Activated T-cell treated with anti-CD3 and anti-CD28 coated beads, Interleukin-2, amount 50 U/mL, for 1 hour (primary cell): ENCODE data around the gene TEAD4.
"Not testable (repeated sequence)": the region's sequence is repeated elsewhere in the genome, so short reads cannot be mapped to it uniquely, and the experiment has no call there.

Experiments
- DNase-seq: peaks from one replicate; pipeline ENCODE4 v3.0.0-alpha.2; 2020

TEAD4 gene

DNA sequence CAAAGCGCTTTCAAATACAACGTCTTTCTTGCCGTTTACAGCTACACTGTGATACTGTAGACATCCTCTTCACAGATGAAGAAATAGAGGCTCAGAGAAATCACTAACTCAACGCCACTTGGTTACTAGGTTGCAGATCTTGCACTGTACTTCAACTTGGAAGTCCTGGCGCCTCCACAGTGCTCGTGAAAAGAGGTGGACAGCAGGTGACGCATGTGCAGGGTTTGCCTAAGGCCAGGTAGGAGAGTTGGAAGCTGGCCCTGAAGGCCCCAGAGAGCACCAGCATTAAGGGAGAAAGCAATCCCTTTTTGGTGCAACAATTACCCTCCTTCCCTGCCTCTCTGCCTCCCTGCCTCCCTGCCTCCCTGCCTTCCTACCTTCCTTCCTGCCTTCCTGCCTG is 95.2 kb downstream of the TEAD4 start:
- no peak for DNase-seq

DNA sequence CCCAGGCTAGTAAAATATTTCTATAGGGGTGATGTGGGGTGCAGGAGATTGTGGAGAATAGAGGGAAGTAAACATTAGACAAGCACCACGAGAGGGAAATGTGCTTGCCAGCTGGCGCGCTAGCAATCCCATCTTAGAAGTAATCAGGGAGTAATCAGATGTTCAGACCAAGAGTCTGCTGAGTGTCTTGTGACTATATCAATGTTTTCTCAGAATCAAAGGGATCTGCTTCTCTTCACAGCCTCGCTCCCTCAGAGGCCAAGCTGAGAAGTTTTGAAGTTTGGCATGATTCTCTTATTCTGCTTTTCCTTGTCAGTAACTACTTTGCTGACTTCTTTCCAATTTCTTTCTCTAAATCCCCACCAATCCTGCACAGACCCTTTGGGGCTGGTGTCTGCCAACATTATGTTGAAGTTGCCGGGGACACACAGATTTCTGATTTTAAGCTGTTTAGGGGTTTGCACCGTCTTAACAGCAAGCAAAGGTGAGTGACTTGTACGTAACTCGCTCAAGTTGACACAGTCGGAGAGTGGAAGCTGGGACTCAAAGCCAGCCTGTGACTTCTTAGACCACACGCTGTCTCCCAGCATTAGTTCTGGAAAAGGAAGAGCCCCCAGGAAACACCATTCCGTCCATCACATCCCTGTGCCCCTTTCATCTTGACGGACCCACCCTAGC is 96.0 kb downstream of the TEAD4 start:
- DNase-seq, result no peak

DNA sequence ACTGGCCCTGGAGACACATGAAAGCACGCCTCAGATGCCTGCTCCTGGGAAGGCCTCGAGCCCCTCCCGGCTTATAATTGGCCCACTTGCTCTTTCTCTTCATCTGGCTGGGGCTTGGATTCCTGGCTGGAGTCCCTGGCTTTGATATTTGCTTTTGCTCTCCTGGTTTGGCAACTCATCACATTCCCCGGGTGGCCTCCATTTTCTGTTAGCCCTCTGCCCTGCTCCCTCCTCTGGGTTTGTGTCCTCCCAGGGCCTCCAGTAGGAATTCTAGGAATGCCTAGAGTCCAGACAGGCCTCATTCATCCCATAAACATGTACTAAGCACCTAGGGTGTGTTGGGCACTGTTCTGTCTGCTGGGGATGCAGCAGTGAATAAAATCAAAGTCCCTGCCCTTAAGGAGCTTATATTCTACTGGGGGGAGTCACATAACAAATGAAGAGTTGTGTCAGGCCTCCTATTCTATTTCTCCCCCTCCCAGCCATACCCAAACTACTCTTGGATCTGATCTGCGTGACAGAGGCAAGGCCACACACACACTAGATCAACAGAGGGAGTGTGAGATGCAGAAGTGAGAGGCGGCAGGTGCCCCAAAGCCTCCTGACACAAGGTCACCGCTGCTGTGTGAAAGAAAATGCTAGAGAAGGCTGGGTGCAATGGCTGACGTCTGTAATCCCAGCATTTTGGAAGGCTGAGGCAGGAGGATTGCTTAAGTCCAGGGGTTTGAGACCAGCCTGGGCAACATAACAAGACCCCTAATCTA is 96.7 kb downstream of the TEAD4 start:
- no peak for DNase-seq

DNA sequence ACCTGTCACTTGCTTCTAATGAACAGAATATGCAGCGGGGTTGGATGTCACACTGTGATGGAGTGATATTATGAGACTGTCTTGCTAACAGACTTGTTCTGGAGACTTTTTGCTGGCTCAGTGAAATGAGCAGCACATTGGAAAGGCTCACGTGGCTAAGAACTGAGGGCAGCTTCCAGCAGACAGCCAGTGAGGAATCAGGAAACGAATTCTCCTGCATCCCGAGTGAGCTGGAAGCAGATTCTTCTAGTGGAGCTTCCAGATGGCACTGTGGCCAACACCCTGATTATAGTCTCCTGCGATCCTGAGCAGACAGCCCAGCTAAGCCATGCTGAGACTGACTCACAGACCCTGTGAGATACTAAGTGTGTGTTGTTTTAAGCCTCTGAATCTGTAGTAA is 101.9 kb downstream of the TEAD4 start:
- no peak for DNase-seq

DNA sequence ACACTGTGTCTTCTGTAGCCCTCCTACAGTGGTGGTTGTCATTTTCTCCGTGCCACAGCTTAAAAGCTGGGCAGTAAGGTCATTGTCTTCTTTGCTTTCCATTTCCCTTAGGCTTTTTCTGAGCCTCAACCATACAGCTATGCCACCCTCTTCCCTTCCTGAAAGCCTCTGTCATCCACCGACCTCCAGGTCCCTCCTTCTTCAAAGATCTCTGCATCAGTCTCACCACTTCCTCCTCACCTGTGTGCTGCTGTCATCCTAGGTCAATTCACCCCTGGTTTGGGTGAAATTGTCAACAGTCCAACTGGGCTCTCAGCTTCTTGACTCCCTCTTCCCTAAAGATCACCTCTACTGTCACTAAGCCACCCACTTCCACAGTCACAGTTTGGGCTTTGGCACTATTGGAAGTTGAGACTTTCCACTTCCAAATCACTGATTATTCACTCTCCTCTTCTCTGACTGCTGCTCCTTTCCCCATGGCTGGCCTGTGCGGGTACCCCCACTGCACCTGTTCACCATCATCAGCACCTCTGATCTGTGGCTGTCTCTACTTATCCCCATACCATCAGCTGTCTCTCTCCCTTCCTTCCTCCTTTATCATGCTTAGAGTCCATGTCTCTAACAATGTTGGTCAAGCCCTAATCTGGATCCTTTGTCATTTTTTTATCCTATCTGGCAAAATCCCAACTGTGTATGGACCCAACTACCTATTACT is 102.5 kb downstream of the TEAD4 start:
- no peak for DNase-seq

DNA sequence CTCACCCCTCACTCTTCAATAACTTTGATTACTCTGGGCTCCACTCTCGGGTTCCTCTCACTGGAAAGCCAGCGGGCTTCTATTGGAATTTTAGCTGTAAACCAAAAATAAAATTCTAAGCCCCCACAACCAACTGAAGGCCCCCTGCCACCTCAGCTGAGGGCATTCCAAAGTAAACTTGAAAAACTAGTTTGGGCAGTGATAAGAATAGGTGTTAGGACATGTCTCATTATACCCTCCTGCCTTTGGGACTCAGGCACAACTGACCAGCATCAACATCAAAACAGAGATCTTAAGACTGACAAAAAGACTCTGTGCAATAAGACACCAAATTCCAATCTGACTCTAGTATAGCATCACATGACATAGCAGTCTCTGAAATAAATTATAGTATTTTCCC is 106.1 kb downstream of the TEAD4 start:
- DNase-seq, result no peak

DNA sequence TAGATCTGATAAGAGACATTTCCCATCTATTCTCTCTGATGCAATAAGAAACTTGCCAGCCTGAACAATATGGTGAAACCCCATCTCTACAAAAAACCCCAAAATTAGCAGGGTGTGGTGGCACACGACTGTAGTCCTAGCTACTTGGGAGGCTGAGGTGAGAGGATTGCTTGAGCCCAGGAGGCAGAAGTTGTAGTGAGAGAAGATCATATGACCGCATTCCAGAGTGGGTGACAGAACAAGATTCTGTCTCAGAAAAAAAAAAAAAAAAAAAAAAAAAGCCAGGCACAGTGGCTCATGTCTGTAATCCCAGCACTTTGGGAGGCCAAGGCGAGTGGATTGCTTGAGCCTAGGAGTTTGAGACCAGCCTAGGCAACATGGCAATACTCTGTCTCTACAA is 106.6 kb downstream of the TEAD4 start:
- not testable (repeated sequence) for DNase-seq

DNA sequence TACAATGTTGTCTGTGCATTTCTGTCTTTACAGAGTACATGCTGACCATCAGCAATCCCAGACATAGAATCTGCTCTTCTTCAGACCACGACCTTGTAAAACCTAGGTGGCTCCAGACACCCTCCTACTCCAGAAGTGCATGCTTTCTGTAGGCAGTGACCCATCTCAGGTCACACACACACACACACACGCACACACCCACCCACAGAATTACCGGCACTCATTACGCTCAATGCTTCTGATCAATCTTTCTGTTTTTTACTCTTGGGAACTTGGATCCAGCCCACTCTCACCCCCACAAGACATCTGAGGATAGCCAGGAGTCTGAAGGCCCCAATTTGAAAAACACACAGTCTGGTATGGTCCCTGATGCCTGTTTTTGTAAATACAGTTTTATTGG is 110.5 kb downstream of the TEAD4 start:
- DNase-seq, result no peak

DNA sequence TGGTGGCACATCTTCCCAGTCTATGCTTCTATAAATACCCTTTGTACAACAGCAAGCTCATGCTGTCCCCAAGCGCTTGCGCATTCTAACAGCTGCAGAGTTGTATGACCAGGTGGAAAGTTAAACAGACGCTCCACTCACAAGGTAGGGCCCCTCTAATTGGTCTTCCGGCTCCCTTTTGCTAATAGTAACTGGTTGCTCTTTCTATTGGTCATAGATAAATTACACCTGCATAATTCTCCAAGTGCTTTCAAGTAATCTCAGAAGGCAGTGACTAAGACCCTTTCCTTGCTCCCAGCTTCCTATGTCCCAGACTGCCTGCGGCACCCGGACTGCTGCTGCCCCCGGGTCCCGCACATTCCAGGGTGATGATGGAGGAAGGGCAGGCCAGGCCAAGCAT is 111.9 kb downstream of the TEAD4 start:
- no peak for DNase-seq

DNA sequence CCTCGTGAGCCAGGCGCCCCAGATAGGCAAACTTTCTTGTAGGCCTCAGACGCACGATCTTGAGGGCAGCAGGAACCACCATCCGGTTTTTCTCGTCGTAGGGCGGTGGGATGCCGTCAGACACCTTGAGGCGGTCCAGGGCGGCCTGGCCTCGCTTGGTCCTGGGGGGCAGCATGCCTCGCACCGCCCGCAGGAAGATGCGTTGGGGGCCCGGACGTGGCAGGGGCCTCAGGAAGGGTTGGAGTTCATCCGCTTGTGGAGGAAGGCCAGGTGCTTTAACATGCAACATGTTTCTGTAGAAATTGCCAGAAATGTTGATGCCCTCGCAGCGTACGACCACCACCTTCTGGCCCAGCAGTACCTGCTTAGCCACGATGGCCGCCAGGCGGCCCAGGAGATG is 112.5 kb downstream of the TEAD4 start:
- no peak for DNase-seq

DNA sequence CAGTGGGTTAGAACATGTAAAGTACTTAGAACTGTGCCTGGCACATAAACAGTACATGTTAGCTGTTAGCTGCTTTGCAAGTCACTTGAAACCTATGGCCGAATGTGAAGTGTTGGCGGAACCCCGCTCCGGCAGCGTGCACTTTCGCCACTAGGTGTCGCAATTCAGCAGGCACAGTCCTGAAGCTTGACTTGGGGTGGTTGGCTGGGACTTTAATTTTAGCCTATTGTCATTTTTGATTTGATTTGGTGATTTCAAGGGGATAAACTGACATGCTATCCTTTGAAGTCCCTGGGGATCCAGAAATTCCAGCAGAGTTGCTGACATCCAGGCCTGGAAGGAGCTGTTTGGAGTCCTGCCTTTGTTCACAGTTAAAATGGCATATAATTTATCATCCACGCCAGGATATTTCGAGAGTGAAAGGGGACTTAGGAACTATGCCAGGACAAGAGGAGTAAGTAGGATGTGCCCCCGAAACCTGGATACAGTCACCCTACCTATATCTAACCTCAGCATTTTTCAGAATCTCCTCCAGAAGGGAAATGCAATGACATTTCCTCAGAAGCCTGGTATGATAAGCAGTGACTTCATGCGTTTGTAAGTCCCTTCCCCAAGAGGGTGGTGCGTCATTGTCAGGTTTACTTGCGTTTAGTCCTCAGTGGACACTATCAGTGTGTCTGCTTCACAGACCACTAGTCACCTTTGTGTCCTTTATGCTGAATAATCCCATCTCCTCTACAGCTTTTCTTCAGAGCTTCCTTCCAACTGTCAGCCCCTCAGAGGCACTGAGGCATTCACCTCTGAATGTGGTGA is 114.4 kb downstream of the TEAD4 start:
- DNase-seq, result peak; percentile 85

DNA sequence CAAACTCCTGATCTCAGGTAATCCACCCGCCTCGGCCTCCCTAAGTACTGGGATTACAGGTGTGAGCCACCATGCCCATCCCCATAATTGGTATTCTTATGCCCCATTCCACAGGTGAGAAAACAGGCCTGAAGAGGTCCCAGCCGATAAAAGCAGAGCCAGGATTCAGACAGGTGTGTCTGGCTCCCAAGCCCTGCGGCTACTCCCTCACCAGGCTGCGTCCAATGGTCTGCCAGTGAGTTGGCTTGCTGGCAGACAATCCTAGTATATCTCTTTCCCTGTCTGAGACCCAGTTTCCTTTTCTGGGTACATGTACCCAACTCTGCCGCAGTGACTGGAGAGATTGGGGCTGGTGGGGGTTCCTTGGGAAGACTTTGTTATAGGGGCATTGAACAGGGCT is 116.1 kb downstream of the TEAD4 start:
- no peak for DNase-seq

DNA sequence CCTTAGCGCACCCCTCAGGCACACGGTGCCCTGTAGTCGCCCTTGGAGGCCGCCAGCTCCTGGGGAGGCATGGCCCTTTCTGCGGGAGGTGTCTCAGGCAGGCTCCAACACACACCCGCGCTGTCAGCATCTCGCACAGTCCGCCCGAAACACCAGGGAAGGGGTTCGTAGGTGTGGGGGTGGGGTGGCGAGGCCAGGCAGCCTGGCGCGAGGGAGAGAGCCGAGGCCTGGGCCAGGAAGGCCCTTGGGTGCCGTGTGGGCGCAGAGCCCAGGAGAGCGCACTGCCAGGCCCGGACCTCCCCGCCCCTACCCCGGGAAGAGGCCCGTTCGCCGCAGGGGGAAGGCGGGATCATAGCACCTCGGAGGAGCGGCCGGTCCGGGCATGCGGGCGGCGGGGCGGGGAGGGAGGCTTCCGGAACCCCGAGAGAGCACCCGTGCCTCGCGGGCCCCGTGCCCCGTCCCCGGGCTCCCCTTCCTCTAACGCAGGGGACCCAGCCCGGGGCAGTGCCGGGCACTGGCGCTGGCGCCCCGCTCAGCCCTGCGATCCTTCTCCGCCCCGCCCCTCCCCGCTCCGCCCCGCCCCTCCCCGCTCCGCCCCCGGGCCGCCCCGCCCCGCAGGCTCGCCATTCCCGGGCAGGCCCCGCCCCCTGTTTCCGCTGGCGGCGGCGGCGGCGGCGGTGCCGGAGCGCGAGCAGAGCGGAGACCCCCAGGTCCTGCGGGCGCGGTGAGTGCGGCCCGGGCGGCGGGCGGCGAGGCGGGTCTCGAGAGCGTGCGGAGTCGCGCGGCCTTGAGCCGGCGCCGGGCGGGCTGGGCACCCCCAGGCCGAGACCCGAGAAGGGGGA is 117.8 kb downstream of the TEAD4 start, which contains the start of gene TSPAN9:
Gene TSPAN9, plus strand, starts transcription at position 650 of the 842 bp plus-strand sequence. CDS start 123,815 bp downstream, outside the sequence.
- DNase-seq, result peak; percentile 80

DNA sequence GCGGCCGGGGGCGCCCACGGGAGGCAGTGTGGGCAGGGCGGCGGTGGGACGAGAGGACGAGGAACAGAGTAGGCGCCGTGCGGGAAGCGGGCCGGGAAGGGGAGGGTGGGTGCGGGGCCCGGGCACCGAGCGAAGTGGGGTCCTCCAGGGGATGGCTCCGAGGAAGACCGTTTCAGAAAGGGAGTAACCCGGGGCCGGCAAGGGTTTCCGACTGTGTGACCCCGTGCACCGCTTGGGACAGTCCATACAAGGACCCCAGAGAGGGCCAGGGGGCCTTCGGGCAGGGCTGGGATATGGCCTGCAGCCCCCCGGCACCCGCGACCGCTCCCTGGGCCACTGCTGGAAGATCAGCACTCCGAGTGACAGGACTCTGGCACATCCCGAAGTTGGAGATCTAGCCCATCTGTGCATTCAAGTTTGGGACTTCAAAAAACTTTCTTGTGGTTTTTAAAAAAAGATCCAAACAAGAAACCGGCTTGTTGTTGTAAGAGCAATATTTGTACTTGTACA is 118.4 kb downstream of the TEAD4 start:
- peak; percentile 44 for DNase-seq

DNA sequence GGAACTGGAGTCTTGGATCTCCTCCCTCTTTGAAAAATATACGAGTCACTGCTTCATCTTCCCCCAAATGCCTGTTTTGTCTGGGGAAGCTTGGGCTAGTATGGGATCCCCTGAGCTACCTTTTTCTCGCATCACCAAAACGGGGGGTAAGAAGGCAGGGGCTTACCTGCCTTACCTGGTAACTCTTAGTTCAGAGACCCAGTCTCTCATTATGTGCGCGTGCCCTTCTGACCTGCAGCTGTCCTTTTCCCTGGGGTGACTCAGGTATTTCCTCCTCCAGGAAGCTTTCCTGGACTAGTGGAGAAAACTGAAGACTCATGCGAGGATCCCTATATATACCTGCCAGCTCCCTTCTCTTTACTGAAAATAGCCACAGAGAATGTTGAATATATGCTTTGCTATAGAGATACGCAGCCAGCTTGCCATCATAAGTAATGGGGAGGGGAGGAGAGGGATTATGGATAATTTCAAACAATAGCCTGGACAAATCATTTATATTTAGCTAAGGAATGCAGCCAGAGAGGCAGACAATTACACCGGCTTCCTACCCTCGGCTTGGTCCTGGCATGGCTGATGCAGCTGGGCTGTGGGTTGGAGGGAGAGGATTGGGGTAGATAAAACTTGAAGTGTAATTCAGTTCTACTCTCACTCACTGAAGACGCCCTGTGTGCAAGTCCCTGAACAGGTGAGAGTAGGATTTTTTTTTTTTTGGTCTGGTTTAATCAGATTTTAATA is 119.1 kb downstream of the TEAD4 start:
- DNase-seq, result no peak

DNA sequence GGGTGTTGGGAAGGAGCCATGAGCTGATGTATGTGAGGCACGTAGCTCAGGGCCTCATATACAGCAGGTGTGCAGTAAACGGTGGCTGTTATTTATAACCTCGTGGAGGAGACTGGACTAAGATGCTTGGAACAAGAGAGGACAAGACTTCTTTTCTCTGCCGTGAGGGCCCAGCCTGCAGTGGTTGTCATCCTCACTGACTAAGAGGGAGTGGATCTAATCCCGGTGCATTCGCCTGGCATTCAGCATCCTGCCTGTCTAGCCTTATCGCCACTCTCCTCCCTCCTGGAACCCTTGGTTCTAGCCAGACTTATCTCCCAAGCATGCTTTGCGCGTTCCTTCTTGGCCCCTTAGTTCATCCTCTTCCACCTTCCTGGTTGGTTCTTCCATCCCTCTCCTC is 121.9 kb downstream of the TEAD4 start:
- no peak for DNase-seq

DNA sequence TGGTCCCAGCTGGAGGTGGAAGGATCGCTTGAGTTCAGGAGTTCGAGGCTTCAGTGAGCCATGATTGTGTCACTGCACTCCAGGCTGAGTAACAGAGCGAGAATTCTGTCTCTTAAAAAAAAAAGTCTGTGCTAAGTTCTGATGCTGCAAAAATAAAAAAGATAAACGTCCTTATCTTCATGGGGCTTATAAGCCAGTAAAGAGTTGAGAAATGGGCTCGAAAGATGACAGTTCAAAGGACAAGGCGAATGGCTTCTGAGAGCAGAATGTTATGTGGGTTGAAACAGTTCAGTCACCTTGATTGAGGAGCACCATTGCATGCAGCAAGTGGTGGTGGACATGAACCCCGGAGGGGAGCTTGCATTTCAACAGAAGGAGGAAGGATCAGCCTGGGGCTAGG is 122.7 kb downstream of the TEAD4 start:
- DNase-seq, result no peak

DNA sequence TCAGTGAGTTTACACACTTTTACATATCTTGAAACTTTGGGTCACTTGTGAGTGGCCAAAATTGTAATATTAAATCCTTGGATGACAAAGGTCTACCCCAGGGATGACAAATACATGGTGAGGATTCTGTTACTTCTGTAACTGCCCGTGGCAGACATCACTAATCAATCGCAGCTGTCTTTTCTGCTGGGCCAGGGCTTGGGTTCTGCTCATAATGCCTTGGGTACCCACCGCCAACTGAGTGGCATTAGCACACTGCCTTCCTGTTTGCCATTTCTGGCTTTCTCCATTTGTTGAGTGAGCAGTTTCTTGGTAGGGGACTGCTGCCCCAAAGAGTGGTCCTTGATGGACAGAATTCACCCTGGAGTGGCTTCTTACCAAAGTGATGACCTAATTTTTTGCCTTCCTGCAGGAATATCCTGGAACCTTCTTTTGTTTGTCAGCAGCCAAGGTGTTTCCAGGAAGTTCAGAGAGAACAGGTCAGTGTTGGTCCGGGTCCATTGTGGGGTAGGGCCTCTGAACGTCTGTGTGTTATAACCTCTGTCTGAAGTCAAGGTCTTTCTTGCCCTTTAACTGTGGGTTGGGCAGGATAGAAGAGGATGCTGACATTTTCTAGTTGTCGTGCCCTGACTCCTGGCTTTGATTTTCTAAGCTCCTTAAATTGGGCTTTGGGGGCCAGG is 124.2 kb downstream of the TEAD4 start:
- DNase-seq, result no peak

DNA sequence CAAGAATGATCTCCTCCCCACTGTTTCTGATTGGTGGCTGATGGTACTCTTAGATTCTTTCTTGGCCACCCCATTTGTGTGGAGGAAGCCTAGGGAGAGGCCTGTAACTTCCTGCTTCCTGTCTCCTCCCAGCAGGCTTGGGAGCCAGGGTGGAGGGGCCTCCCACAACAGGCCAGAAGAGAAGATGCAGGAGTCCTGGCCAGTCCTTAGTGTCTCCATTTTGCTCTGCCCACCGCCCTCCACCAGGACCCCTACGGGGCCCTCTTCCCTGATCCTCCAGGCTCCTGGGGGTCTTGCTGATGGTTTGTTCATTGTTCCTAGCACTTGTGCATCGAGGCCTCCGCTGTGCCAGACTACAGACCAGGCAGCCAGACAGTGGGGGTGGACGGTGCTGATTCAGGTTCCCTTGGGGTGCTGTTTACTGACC is 124.7 kb downstream of the TEAD4 start:
- no peak for DNase-seq

DNA sequence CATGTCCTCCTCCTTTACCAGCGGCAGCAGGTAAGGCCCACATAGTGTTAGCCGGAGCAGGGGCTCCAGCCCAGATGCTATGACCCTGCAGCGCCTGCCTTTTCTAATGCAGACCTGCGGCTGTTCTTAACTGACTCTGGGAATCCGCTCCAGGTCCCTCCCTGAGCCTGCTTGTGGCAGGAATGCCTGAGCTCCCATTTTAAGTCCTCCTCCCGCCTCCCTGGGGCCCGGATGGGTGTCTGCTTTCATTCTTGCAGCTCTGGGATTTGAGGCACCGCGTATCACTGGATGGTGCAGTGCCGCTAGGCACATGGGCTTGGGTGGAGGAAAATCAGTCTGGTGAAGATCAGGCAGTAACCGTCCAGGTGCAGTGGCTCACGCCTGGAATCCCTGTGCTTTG is 125.5 kb downstream of the TEAD4 start:
- no peak for DNase-seq
